ENCODE data around the gene DUOX2.
"Not testable (repeated sequence)": the region's sequence is repeated elsewhere in the genome, so short reads cannot be mapped to it uniquely, and the experiment has no call there.

DUOX2 gene

GRCh38 chr15:45073602-45074001 lies 40.4 kb downstream of the DUOX2 start:
- not testable (repeated sequence) for DNase-seq (ENCODE audit: low read depth)

- not testable (repeated sequence) for DNase-seq (ENCODE audit: low read depth)
Measured at GRCh38 chr15:45069942-45070360, 44.0 kb downstream of the DUOX2 start.

- DNase-seq (ENCODE audit: low read depth) = no peak
Measured at GRCh38 chr15:45064386-45064785, 49.6 kb downstream of the DUOX2 start.

GRCh38 chr15:45062301-45062700 lies 51.7 kb downstream of the DUOX2 start:
- not testable (repeated sequence) for DNase-seq (ENCODE audit: low read depth)

- not testable (repeated sequence) for DNase-seq (ENCODE audit: low read depth)
Measured at GRCh38 chr15:45058690-45059675, 55.0 kb downstream of the DUOX2 start.

GRCh38 chr15:45052676-45053075 lies 61.3 kb downstream of the DUOX2 start:
- not testable (repeated sequence) for DNase-seq (ENCODE audit: low read depth)

- DNase-seq (ENCODE audit: low read depth) = no peak
Measured at GRCh38 chr15:45050587-45050986, 63.4 kb downstream of the DUOX2 start.

GRCh38 chr15:45048794-45049631 lies 65.0 kb downstream of the DUOX2 start:
- no peak for DNase-seq (ENCODE audit: low read depth)

GRCh38 chr15:45048449-45048793 lies 65.6 kb downstream of the DUOX2 start:
- not testable (repeated sequence) for DNase-seq (ENCODE audit: low read depth)

GRCh38 chr15:45044270-45044669 lies 69.7 kb downstream of the DUOX2 start:
- not testable (repeated sequence) for DNase-seq (ENCODE audit: low read depth)

GRCh38 chr15:45042859-45043258 lies 71.1 kb downstream of the DUOX2 start:
- DNase-seq (ENCODE audit: low read depth) = not testable (repeated sequence)

Measured in stimulated activated CD8-positive, alpha-beta memory T cell treated with anti-CD3 and anti-CD28 coated beads, Interleukin-15, amount 100 ng/mL, for 1 hour (primary cell).